HL-60 (cell line): Measurements from ENCODE around the gene CKLF.

Experiments used
- CTCF ChIP-seq: IDR thresholded peaks from one replicate; pipeline ENCODE4 v1.5.1; 2011; ENCODE audit warnings: low read length, control low read depth, inconsistent platforms; ENCODE audit not compliant: insufficient read depth
- GABPA ChIP-seq: IDR thresholded peaks from 2 replicates; pipeline ENCODE4 v1.6.1; 2012; ENCODE audit warnings: low read depth
- POLR2AphosphoS5 ChIP-seq: IDR thresholded peaks from 2 replicates; pipeline ENCODE4 v1.6.1; 2012; ENCODE audit warnings: low read depth
- REST ChIP-seq: IDR thresholded peaks from 2 replicates; pipeline ENCODE4 v1.6.1; 2012; ENCODE audit warnings: low read depth; ENCODE audit not compliant: insufficient replicate concordance
- SPI1 ChIP-seq: IDR thresholded peaks from 2 replicates; pipeline ENCODE4 v1.6.1; 2012; ENCODE audit warnings: low read depth, mild to moderate bottlenecking, borderline replicate concordance

GRCh38 chr16:66562986-66563385, 10.6 kb downstream of the CKLF start:
- TF ChIP-seq CTCF, result no peak
- TF ChIP-seq SPI1, result no peak
- no peak for TF ChIP-seq REST
- TF ChIP-seq POLR2AphosphoS5, result no peak
- no peak for TF ChIP-seq GABPA
